Thyroid gland (tissue), 4 donors: ENCODE measurements around the gene SUGT1. TPM values are rescaled to one million over a fixed set of nuclear protein-coding genes. Genes with fewer than 3 reads are reported as not detected.

Experiments
- DNase-seq, 2 donors: peaks; one replicate each; pipeline ENCODE4 v3.0.0-alpha.2; 2019
- H3K27ac ChIP-seq, 3 donors: fragments of 200-600 bp; sonication (generic); 1 replicate in 2 of 3; 2 replicates in 1 of 3; pipeline ENCODE4 v1.5.1; 2016 to 2019; ENCODE audit warnings: mild to moderate bottlenecking in 1 of 3, moderate library complexity in 1 of 3
- H3K27me3 ChIP-seq: fragments of 200-600 bp; sonication (generic); one replicate; pipeline ENCODE4 v1.5.1; 2019
- H3K36me3 ChIP-seq, 2 donors: fragments of 200-600 bp; sonication (generic); one replicate each; pipeline ENCODE4 v1.5.1; 2016 to 2019
- H3K4me1 ChIP-seq, 2 donors: fragments of 200-600 bp; sonication (generic); one replicate each; pipeline ENCODE4 v1.5.1; 2017 to 2019
- H3K4me3 ChIP-seq, 3 donors: fragments of 200-600 bp; sonication (generic); replicated peaks in 1 of 3; 1 replicate in 2 of 3; 2 replicates in 1 of 3; pipeline ENCODE4 v1.5.1; 2016; ENCODE audit warnings: mild to moderate bottlenecking in 1 of 3
- H3K9me3 ChIP-seq: fragments of 200-600 bp; sonication (generic); one replicate; pipeline ENCODE4 v1.5.1; 2017
- CTCF ChIP-seq, 6 experiments: fragments of 200-600 bp in 3 of 6; fragments of 450-650 bp in 3 of 6; sonication (generic) in 3 of 6; IDR thresholded peaks; one replicate each; pipeline ENCODE4 v1.5.1; 2016 to 2019; ENCODE audit warnings: antibody characterized with exemption in 6 of 6, mild to moderate bottlenecking in 2 of 6, inconsistent platforms in 1 of 6, moderate library complexity in 1 of 6
- POLR2A ChIP-seq, 2 donors: fragments of 450-650 bp; IDR thresholded peaks; one replicate each; pipeline ENCODE4 v1.6.1; 2017; ENCODE audit warnings: antibody characterized with exemption in 2 of 2, mild to moderate bottlenecking in 2 of 2, moderate library complexity in 1 of 2
- WGBS, 2 donors: methylation state at CpG; one replicate each; pipeline ENCODE4 v1.1.5; 2017; 5-methylcytosine and 5-hydroxymethylcytosine counted together
- intact Hi-C: fragments of 100-400 bp; cut with DNase I; formaldehyde crosslinking; loops from one replicate; pipeline ENCODE4 v1.15.1; 2023
- total RNA-seq, 4 donors: library from RNA; depleted of rRNA; stranded (reverse); fragments of >200 nt; gene quantifications; one replicate each; pipeline ENCODE4 v1.2.3, GENCODE V29; 2016

SUGT1 gene
- total RNA-seq, 4 donors from 2014 or later = 33.6 to 50.4 (median 43.1) TPM

- intact Hi-C loops = no loop called here
- no peak within 1 kb of the TSS for H3K27ac ChIP-seq
- H3K36me3 ChIP-seq = no peaks in the 10 kb centered on the region
- H3K27me3 ChIP-seq = no peaks in the 10 kb centered on the region
- H3K9me3 ChIP-seq = no peaks in the 10 kb centered on the region
- WGBS, 2 donors = 93 to 97% methylated on average over 7 of the region's 7 CpGs
- DNase-seq = no peak
- no peak within 1 kb of the TSS for H3K4me3 ChIP-seq
- TF ChIP-seq CTCF (IDR thresholded peaks at IDR 0.05) = no peak
- TF ChIP-seq POLR2A (IDR thresholded peaks at IDR 0.05) = no peak
- peaks cover 6 to 11% of the 10 kb centered on the region in 2 donors for H3K4me1 ChIP-seq
Observed at GRCh38 chr13:52642131-52642530, 10.5 kb upstream of the SUGT1 start, which contains the start of gene HNRNPA1L2. HNRNPA1L2 (plus strand) TSS chr13:52642431; CDS start chr13:52642493, 62 bp downstream.

- peaks cover 6 to 9% of the 10 kb centered on the region in 2 donors for H3K4me1 ChIP-seq
- whole genome bisulfite sequencing, 2 donors = 75 to 80% methylated on average over 3 of the region's 3 CpGs
- H3K36me3 ChIP-seq = no peaks in the 10 kb centered on the region
- TF ChIP-seq CTCF (IDR thresholded peaks at IDR 0.05) = no peak
- no peak for TF ChIP-seq POLR2A (IDR thresholded peaks at IDR 0.05)
- H3K9me3 ChIP-seq = no peaks in the 10 kb centered on the region
- DNase-seq = no peak
- H3K27me3 ChIP-seq = no peaks in the 10 kb centered on the region
- no peak overlapping the region for H3K4me3 ChIP-seq
- H3K27ac ChIP-seq = no peak overlapping the region
- intact Hi-C loops = no loop called here
Observed at GRCh38 chr13:52644108-52644507, 8.5 kb upstream of the SUGT1 start.

GRCh38 chr13:52646967-52647366 is 5.7 kb upstream of the SUGT1 start:
- no peak for DNase-seq
- H3K9me3 ChIP-seq = no peaks in the 10 kb centered on the region
- peaks cover 9 to 10% of the 10 kb centered on the region in 2 donors for H3K4me1 ChIP-seq
- no peak overlapping the region for H3K27ac ChIP-seq
- no peaks in the 10 kb centered on the region for H3K27me3 ChIP-seq
- no peaks in the 10 kb centered on the region for H3K36me3 ChIP-seq
- TF ChIP-seq CTCF (IDR thresholded peaks at IDR 0.05) = no peak
- TF ChIP-seq POLR2A (IDR thresholded peaks at IDR 0.05) = no peak
- H3K4me3 ChIP-seq = no peak overlapping the region
- intact Hi-C loops = no loop called here

GRCh38 chr13:52650731-52651130 is 1.9 kb upstream of the SUGT1 start:
- Histone ChIP-seq H3K36me3 (no peaks in the 10 kb centered on the region), H3K4me3 (peak overlapping the region in 1 of 3 donors; percentile 83), H3K27ac (no peak overlapping the region), H3K27me3 (no peaks in the 10 kb centered on the region), H3K9me3 (no peaks in the 10 kb centered on the region), H3K4me1 (peaks cover 16 to 21% of the 10 kb centered on the region in 2 donors)
- no peak for DNase-seq
- WGBS, 2 donors = 74 to 80% methylated on average over 6 of the region's 6 CpGs
- intact Hi-C loops = no loop called here
- TF ChIP-seq POLR2A (IDR thresholded peaks at IDR 0.05) = no peak
- no peak for TF ChIP-seq CTCF (IDR thresholded peaks at IDR 0.05)

- H3K4me1 ChIP-seq = peaks cover 21 to 24% of the 10 kb centered on the region in 2 donors
- intact Hi-C loops = no loop called here
Observed at GRCh38 chr13:52651897-52652195, 790 bp upstream of the SUGT1 start.

More at GRCh38 chr13:52651897-52652195, 790 bp upstream of the SUGT1 start:
- Histone ChIP-seq H3K4me3 (peak overlapping the region; percentile 42 to 89 (median 83)), H3K9me3 (no peaks in the 10 kb centered on the region), H3K27ac (peak overlapping the region; percentile 92 to 98 (median 96)), H3K36me3 (no peaks in the 10 kb centered on the region), H3K27me3 (no peaks in the 10 kb centered on the region)
- WGBS, 2 donors = 0 to 1% methylated on average over 7 of the region's 7 CpGs
- DNase-seq = no peak
- TF ChIP-seq POLR2A (IDR thresholded peaks at IDR 0.05) (no peak), CTCF (IDR thresholded peaks at IDR 0.05) (no peak)
